Karpas-422 (cell line): ENCODE data around the gene GAS7. TPM values are rescaled to one million over a fixed set of nuclear protein-coding genes. Genes with fewer than 3 reads are reported as not detected.
"Not testable (repeated sequence)": the region's sequence is repeated elsewhere in the genome, so short reads cannot be mapped to it uniquely, and the experiment has no call there.

Experiments
- DNase-seq: peaks from one replicate; pipeline ENCODE4 v3.0.0-alpha.2; 2015
- H2AFZ ChIP-seq: fragments of 200-600 bp; sonication (generic); 2 replicates; pipeline ENCODE4 v1.6.1; 2014; ENCODE audit warnings: antibody characterized with exemption, low read length, mixed read lengths
- H3K27ac ChIP-seq: fragments of 200-600 bp; sonication (generic); 2 replicates; pipeline ENCODE4 v1.5.1; 2014; ENCODE audit warnings: mild to moderate bottlenecking, low read length, moderate library complexity
- H3K27me3 ChIP-seq: fragments of 200-600 bp; sonication (generic); 2 replicates; pipeline ENCODE4 v1.6.1; 2014; ENCODE audit warnings: low read length, mixed read lengths
- H3K36me3 ChIP-seq: fragments of 200-600 bp; sonication (generic); 2 replicates; pipeline ENCODE4 v1.6.1; 2014; ENCODE audit warnings: low read length, mixed read lengths; ENCODE audit not compliant: insufficient read depth
- H3K4me1 ChIP-seq: fragments of 200-600 bp; sonication (generic); 2 replicates; pipeline ENCODE4 v1.6.1; 2014; ENCODE audit warnings: mild to moderate bottlenecking, low read length, mixed read lengths
- H3K4me2 ChIP-seq: fragments of 200-600 bp; sonication (generic); 2 replicates; pipeline ENCODE4 v1.6.1; 2014; ENCODE audit warnings: low read length, low read depth, mild to moderate bottlenecking; ENCODE audit not compliant: poor library complexity, severe bottlenecking
- H3K4me3 ChIP-seq: fragments of 200-600 bp; sonication (generic); 2 replicates; pipeline ENCODE4 v1.5.1; 2014; ENCODE audit warnings: mild to moderate bottlenecking, antibody characterized with exemption, low read length, mixed read lengths
- H3K79me2 ChIP-seq: fragments of 200-600 bp; sonication (generic); 2 replicates; pipeline ENCODE4 v1.6.1; 2014; ENCODE audit warnings: mild to moderate bottlenecking, low read length, mixed read lengths
- H3K9ac ChIP-seq: fragments of 200-600 bp; sonication (generic); 2 replicates; pipeline ENCODE4 v1.6.0; 2014; ENCODE audit warnings: low read length
- H3K9me2 ChIP-seq: fragments of 200-600 bp; sonication (generic), shearing (Covaris generic); replicated peaks from 2 replicates; pipeline ENCODE4 v1.6.0; 2014; ENCODE audit warnings: mild to moderate bottlenecking, low read length, moderate library complexity; ENCODE audit not compliant: insufficient read depth
- H3K9me3 ChIP-seq: fragments of 300-700, 200-600 bp; sonication (generic); 2 replicates; pipeline ENCODE4 v1.6.1; 2014; ENCODE audit warnings: low read length, mixed read lengths
- H4K20me1 ChIP-seq: fragments of 200-600 bp; sonication (generic); 2 replicates; pipeline ENCODE4 v1.6.1; 2014; ENCODE audit warnings: mild to moderate bottlenecking, antibody characterized with exemption, low read length, low read depth; ENCODE audit not compliant: insufficient read depth
- total RNA-seq: library from RNA; depleted of rRNA; stranded (reverse); fragments of >200 nt; shearing (Covaris generic); gene quantifications from 2 replicates; pipeline ENCODE4 v1.2.3, GENCODE V29; 2014; ENCODE audit warnings: low replicate concordance

The GAS7 gene
- total RNA-seq, 1 experiment from 2014 or later: 79.9 TPM

DNA sequence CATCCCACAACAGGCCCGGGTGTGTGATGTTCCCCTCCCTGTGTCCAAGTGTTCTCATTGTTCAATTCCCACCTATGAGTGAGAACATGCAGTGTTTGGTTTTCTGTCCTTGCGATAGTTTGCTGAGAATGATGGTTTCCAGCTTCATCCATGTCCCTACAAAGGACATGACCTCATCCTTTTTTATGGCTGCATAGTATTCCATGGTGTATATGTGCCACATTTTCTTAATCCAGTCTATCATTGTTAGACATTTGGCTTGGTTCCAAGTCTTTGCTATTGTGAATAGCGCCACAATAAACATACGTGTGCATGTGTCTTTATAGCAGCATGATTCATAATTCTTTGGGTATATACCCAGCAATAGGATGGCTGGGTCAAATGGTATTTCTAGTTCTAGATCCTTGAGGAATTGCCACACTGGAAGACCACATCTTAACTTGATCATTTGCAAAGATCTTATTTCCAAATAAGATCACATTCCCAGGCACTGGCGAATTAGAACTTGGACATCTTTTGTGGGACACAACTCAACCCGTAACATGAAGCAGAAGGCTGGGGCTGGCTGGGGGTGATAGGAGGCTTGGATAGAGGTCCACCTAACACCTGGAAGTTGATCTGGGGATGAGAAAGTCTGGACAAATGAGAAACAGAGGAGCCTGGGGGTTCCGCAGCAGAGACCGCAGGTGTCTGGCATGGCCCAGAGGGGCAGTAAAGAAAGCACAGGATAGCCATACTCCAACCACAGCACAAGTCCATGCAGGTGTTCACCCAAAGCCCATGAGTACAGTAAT lies 195.6 kb downstream of the GAS7 start:
- DNase-seq, H3K9me2 ChIP-seq, H3K27me3 ChIP-seq, H3K9me3 ChIP-seq, H3K4me2 ChIP-seq, H3K9ac ChIP-seq, H3K4me3 ChIP-seq, H3K27ac ChIP-seq, H2AFZ ChIP-seq: not testable (repeated sequence)
- peaks cover 49% of the 10 kb centered on the region; the same call in 1 of the 2 replicates for H4K20me1 ChIP-seq
- peaks cover 90% of the 10 kb centered on the region for H3K79me2 ChIP-seq
- peaks cover 40% of the 10 kb centered on the region for H3K4me1 ChIP-seq
- peaks cover 19% of the 10 kb centered on the region; the same call in 1 of the 2 replicates for H3K36me3 ChIP-seq

DNA sequence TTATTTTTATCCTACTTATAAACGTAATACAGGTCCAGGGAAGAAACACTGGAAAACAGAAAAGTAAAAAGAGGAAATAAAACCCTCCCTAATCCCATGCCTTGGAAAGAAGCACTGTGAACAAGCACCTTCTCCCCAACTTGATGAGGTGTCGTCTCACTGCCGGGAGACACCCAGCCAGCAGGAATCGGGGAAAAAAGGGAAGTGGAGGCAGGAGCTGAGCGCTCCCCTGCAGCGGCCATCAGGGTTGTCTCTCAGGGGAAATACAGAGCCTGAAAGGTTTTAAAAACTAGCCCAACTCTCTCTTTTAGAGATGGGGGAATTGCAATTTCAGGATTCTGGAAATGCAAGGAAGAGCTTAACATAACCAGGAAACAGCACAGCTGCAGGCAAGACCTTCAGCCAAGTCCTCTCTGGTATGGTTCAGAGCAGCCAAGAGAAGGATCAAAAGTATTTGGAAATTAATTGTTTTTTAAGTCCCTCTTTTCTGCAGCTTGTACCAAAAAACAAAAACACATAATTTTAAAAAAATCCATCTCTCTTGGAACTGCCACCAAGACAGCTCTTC lies 197.0 kb downstream of the GAS7 start:
- Histone ChIP-seq H3K79me2 (peaks cover 86% of the 10 kb centered on the region), H3K27ac (peak overlapping the region; percentile 1; the same call in 1 of the 2 replicates), H3K4me1 (peaks cover 32% of the 10 kb centered on the region), H4K20me1 (peaks cover 49% of the 10 kb centered on the region; the same call in 1 of the 2 replicates), H3K27me3 (no peaks in the 10 kb centered on the region), H2AFZ (no peak overlapping the region), H3K4me2 (no peak overlapping the region), H3K4me3 (no peak overlapping the region), H3K9me2 (no peaks in the 10 kb centered on the region), H3K36me3 (peaks cover 19% of the 10 kb centered on the region; the same call in 1 of the 2 replicates), H3K9me3 (no peaks in the 10 kb centered on the region), H3K9ac (no peak overlapping the region)
- DNase-seq: no peak

DNA sequence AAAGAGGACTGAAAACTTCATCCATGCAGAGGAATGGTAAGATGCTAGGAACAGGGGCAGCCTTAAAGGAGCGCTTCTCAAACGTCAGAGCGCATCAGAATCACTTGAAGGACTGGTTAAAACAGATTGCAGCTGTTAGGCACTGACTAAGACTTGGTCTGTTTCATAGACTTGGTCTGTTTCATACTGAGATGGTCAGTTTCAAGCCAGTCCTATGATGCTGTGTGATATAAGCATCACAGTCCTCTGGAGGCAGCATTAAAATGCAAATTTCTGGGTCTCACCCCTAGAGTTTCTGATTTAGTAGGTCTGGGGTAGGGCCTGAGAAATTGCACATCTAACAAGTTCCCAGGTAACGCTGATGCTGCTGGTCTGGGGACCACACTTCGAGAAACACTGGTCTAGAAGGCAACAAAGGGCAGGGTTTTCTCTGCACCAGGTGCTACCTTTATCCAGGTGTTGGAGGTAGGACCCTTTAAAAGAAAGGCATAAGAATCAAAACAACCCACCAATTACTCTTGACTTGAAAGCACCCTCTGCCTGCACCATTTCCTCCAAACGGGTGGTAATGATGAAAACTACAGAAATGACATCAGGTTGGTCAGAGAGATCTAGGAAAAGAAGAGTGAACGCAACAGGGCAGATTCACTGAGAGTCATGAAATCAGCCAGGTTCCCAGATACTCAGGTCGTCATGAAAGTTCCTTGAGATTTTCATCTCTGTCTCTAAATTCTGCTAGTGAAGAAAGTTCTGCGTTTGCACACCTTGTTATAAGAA lies 198.3 kb downstream of the GAS7 start:
- peaks cover 27% of the 10 kb centered on the region for H3K4me1 ChIP-seq
- peaks cover 85% of the 10 kb centered on the region for H3K79me2 ChIP-seq
- H3K9me2 ChIP-seq: no peaks in the 10 kb centered on the region
- H2AFZ ChIP-seq: no peak overlapping the region
- H3K9me3 ChIP-seq: no peaks in the 10 kb centered on the region
- H3K36me3 ChIP-seq: peaks cover 11% of the 10 kb centered on the region
- no peak overlapping the region for H3K9ac ChIP-seq
- no peak for DNase-seq
- no peaks in the 10 kb centered on the region for H3K27me3 ChIP-seq
- peaks cover 45% of the 10 kb centered on the region; the same call in 1 of the 2 replicates for H4K20me1 ChIP-seq
- H3K4me2 ChIP-seq: no peak overlapping the region
- no peak overlapping the region for H3K4me3 ChIP-seq
- H3K27ac ChIP-seq: peak overlapping the region; percentile 27; the same call in 1 of the 2 replicates

DNA sequence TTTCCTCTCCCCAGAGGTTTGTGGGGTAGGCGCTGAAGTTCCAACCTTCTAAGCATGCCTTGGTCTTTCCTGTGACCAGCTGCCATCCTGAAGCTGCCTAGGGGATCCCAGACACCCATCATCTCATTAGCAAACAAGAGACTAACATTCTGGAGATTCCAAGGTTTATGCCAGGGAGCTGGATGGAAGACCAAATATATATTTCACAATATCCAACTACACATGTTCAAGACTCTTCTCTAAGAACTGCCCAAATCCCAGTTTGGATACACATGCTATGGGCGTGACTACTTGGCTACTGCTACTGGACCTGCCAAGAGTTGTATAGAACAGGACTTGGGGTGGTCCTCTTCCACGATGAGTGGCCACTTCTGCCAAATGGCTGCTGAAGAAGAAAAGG lies 200.3 kb downstream of the GAS7 start:
- no peak overlapping the region for H3K9ac ChIP-seq
- H3K9me3 ChIP-seq: no peaks in the 10 kb centered on the region; the same call in 1 of the 2 replicates
- no peak overlapping the region for H3K4me3 ChIP-seq
- no peaks in the 10 kb centered on the region for H3K9me2 ChIP-seq
- no peak overlapping the region for H3K4me2 ChIP-seq
- H2AFZ ChIP-seq: no peak overlapping the region
- H3K27ac ChIP-seq: no peak overlapping the region
- peaks cover 4% of the 10 kb centered on the region for H3K36me3 ChIP-seq
- no peak for DNase-seq
- H3K4me1 ChIP-seq: peaks cover 27% of the 10 kb centered on the region
- H3K27me3 ChIP-seq: no peaks in the 10 kb centered on the region
- peaks cover 30% of the 10 kb centered on the region; the same call in 1 of the 2 replicates for H4K20me1 ChIP-seq
- peaks cover 72% of the 10 kb centered on the region for H3K79me2 ChIP-seq

DNA sequence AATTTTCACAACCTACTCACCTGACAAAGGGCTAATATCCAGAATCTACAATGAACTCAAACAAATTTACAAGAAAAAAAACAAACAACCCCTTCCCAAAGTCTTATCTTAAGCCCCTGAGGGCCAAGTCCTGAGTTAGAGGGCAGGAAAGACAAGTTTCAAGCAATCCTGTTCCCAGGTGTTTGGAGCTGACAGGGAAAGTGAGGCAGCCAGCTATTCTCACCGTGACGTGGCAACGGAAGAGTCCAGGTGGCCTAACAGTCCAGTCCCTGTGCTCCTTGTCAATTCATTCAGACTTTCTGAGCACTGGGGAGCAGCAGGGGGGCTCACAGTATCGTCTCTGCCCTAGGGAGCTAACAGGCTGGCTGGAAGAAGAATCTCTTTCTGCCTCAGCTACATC lies 203.6 kb downstream of the GAS7 start:
- peaks cover 5% of the 10 kb centered on the region for H3K4me1 ChIP-seq
- H2AFZ ChIP-seq: no peak overlapping the region
- no peak overlapping the region for H3K27ac ChIP-seq
- H3K4me3 ChIP-seq: no peak overlapping the region
- H3K4me2 ChIP-seq: no peak overlapping the region
- H3K36me3 ChIP-seq: peaks cover 8% of the 10 kb centered on the region
- H3K9me3 ChIP-seq: no peaks in the 10 kb centered on the region; the same call in 1 of the 2 replicates
- peaks cover 68% of the 10 kb centered on the region for H3K79me2 ChIP-seq
- H3K9me2 ChIP-seq: no peaks in the 10 kb centered on the region
- DNase-seq: no peak
- H4K20me1 ChIP-seq: peaks cover 10% of the 10 kb centered on the region; the same call in 1 of the 2 replicates
- no peak overlapping the region for H3K9ac ChIP-seq
- no peaks in the 10 kb centered on the region for H3K27me3 ChIP-seq

DNA sequence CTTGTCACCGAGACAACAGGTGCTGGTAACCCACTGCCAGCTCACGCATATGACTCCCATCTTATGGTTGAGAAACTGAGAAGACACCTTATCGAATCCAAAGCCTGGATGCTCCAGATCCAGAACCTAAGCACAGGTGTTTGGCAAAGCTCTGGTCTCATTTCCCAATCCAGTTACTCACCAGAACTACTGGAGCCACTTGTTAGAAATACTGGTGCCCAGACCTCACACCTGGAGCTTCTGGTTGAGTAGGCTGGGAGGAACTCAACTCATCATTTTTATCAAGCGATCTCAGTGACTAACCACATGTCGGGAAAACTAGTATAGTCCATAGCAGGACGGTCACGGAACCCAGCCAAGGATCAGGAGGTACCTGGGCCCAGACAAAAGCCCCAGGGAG lies 206.6 kb downstream of the GAS7 start:
- H3K79me2 ChIP-seq: peaks cover 67% of the 10 kb centered on the region
- H3K9me3 ChIP-seq: no peaks in the 10 kb centered on the region; the same call in 1 of the 2 replicates
- peaks cover 15% of the 10 kb centered on the region for H3K36me3 ChIP-seq
- DNase-seq: no peak
- H2AFZ ChIP-seq: no peak overlapping the region
- peaks cover 31% of the 10 kb centered on the region for H3K4me1 ChIP-seq
- H3K27ac ChIP-seq: 0 out of 2 replicates have a peak overlapping the region, but pooled peaks have one; percentile 6
- no peaks in the 10 kb centered on the region for H3K9me2 ChIP-seq
- H3K4me3 ChIP-seq: no peak overlapping the region
- H3K9ac ChIP-seq: no peak overlapping the region
- H3K27me3 ChIP-seq: no peaks in the 10 kb centered on the region
- H4K20me1 ChIP-seq: peaks cover 6% of the 10 kb centered on the region; the same call in 1 of the 2 replicates
- no peak overlapping the region for H3K4me2 ChIP-seq

DNA sequence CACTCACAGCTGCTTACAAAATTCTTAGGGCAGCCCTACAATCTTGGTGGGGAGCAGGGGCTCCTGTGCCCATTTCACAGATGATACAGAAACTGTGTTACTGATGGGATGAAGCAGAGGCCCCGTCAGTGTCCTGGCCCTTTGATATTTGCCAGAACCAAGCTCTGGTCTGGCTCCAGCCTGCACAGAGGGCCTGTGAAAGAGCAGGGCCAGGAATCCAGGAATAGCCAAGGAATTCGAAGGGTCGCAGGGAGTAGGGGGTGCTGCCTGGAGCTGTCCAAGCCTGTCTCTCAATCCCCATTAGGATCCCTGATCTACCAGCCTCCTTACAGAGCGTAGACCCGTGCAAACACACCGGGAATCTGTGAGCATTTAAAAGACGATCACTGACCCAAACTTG lies 207.1 kb downstream of the GAS7 start:
- DNase-seq: no peak
- peaks cover 10% of the 10 kb centered on the region; the same call in 1 of the 2 replicates for H4K20me1 ChIP-seq
- no peak overlapping the region for H3K4me2 ChIP-seq
- no peaks in the 10 kb centered on the region for H3K9me2 ChIP-seq
- H3K9me3 ChIP-seq: no peaks in the 10 kb centered on the region; the same call in 1 of the 2 replicates
- peaks cover 36% of the 10 kb centered on the region for H3K4me1 ChIP-seq
- H3K36me3 ChIP-seq: peaks cover 17% of the 10 kb centered on the region
- H3K27ac ChIP-seq: peak overlapping the region; percentile 66
- H3K9ac ChIP-seq: no peak overlapping the region
- H2AFZ ChIP-seq: no peak overlapping the region
- H3K4me3 ChIP-seq: no peak overlapping the region
- peaks cover 71% of the 10 kb centered on the region for H3K79me2 ChIP-seq
- no peaks in the 10 kb centered on the region for H3K27me3 ChIP-seq
